Measurements from ENCODE around the gene GRAMD1A. TPM values are rescaled to one million over a fixed set of nuclear protein-coding genes. Genes with fewer than 3 reads are reported as not detected.
"Not testable (repeated sequence)": the region's sequence is repeated elsewhere in the genome, so short reads cannot be mapped to it uniquely, and the experiment has no call there.

The GRAMD1A gene
- total RNA-seq, 4 donors from 2014 or later: 14.2 to 32.1 (median 21.6) TPM

DNA sequence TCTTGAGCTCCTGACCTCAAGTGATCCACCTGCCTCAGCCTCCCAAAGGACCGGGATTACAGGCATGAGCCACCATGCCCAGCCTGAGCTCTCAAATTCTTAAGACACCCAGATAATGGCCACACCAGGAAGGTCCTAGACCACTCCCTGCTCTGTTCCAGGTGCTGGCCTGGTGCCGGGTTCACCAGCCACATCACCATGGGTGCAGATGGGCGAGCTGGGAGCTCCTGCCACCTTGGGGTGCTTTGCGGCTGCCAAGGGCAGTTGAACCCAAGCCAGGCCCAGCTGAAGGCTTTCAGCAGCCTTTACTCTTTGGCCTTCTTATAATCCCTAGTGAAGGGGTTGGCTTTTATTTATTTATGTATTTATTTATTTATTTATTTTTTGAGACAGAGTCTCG lies 46.3 kb downstream of the GRAMD1A start:
- WGBS, 2 donors (ENCODE audit: low coverage in 1 of 2): 87 to 100% methylated on average over 1 to 5 of the region's 5 CpGs
- TF ChIP-seq, protein P1, sequence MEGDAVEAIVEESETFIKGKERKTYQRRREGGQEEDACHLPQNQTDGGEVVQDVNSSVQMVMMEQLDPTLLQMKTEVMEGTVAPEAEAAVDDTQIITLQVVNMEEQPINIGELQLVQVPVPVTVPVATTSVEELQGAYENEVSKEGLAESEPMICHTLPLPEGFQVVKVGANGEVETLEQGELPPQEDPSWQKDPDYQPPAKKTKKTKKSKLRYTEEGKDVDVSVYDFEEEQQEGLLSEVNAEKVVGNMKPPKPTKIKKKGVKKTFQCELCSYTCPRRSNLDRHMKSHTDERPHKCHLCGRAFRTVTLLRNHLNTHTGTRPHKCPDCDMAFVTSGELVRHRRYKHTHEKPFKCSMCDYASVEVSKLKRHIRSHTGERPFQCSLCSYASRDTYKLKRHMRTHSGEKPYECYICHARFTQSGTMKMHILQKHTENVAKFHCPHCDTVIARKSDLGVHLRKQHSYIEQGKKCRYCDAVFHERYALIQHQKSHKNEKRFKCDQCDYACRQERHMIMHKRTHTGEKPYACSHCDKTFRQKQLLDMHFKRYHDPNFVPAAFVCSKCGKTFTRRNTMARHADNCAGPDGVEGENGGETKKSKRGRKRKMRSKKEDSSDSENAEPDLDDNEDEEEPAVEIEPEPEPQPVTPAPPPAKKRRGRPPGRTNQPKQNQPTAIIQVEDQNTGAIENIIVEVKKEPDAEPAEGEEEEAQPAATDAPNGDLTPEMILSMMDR (IDR thresholded peaks at IDR 0.05): no peak
- TF ChIP-seq POLR2A (IDR thresholded peaks at IDR 0.05): no peak
- no peak for TF ChIP-seq EP300 (IDR thresholded peaks at IDR 0.05; ENCODE audit: low read depth)
- TF ChIP-seq POLR2AphosphoS5 (IDR thresholded peaks at IDR 0.05): no peak
- no peak overlapping the region for H3K27ac ChIP-seq
- in situ Hi-C loops (cut with MboI; ENCODE audit: low pct_ligation_motif_present in 1 of 4, low pct_unique_long_range_greater_than_20kb in 1 of 4, low sequenced_read_pairs in 3 of 4): no loop called here
- H3K9me3 ChIP-seq: no peaks in the 10 kb centered on the region
- DNase-seq: no peak
- peaks cover 1 to 9% (median 5%) of the 10 kb centered on the region in 4 donors for H3K4me1 ChIP-seq
- no peak overlapping the region for H3K4me3 ChIP-seq
- intact Hi-C loops (cut with DNase I; ENCODE audit: low total_unique reads): loop anchor here (5.0 kb wide), 1 partner anchor 226 kb away; no protein-coding TSS in a partner anchor
- peaks cover 6% of the 10 kb centered on the region for H3K27me3 ChIP-seq
- no peaks in the 10 kb centered on the region for H3K36me3 ChIP-seq

DNA sequence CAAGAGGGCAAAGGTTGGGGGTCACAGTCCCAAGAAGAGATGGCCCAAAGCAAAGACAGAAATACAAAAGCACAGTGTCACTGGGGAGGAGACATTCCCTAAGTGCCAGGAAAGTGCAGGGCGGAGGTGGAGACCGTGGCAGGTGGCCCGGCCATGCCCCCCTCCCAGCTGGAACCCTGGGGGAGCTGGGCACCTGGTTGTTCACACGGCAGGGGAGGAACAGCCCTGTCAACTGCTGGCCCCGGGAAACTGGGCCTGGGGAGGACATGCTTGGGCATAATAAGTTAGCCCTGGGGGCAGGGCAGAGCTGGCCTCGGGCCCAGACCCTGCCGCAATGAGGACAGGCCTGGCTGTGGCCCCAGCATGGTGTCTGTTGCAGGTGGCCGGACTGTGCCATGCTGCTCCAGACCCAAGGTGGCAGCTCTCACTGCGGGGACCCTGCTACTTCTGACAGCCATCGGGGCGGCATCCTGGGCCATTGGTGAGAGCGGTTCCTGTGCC lies 48.8 kb downstream of the GRAMD1A start:
- no peak for DNase-seq
- TF ChIP-seq POLR2A (IDR thresholded peaks at IDR 0.05) (no peak), POLR2AphosphoS5 (IDR thresholded peaks at IDR 0.05) (no peak), EP300 (IDR thresholded peaks at IDR 0.05; ENCODE audit: low read depth) (no peak)
- TF ChIP-seq, protein P1 (IDR thresholded peaks at IDR 0.05): no peak
- Histone ChIP-seq H3K27ac (no peak overlapping the region), H3K36me3 (no peaks in the 10 kb centered on the region), H3K4me3 (no peak overlapping the region), H3K27me3 (no peaks in the 10 kb centered on the region), H3K4me1 (no peaks in the 10 kb centered on the region), H3K9me3 (no peaks in the 10 kb centered on the region)
- in situ Hi-C loops (cut with MboI; ENCODE audit: low pct_ligation_motif_present in 1 of 4, low pct_unique_long_range_greater_than_20kb in 1 of 4, low sequenced_read_pairs in 3 of 4): no loop called here
- WGBS, 2 donors (ENCODE audit: low coverage in 1 of 2): 50% methylated on average over 6 of the region's 12 CpGs; no CpG with 5 or more reads in 1 of the 2 donors
- intact Hi-C loops (cut with DNase I; ENCODE audit: low total_unique reads): loop anchor here (5.0 kb wide), 1 partner anchor 223 kb away; no protein-coding TSS in a partner anchor

DNA sequence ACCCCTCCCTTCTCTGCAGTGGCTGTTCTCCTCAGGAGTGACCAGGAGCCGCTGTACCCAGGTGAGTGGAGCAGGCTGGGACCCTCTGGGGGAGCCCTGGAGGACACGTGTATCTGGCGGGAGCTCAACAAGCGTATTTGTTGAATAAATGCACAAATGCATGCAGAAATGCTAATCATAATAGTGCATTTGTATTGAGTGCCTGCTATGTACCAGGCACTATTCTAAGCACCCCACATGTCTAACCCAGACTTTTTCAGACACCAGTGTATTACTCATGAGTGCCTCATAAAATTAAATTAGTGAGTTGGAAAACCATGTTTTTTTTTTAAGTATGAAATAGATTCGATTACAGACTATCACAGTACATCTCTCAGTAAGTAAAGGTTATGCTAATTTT lies 49.3 kb downstream of the GRAMD1A start:
- H3K36me3 ChIP-seq: no peaks in the 10 kb centered on the region
- no peaks in the 10 kb centered on the region for H3K4me1 ChIP-seq
- WGBS, 2 donors (ENCODE audit: low coverage in 1 of 2): 75 to 79% methylated on average over 1 to 5 of the region's 5 CpGs
- intact Hi-C loops (cut with DNase I; ENCODE audit: low total_unique reads) (loop anchor here (5.0 kb wide), 1 partner anchor 223 kb away; no protein-coding TSS in a partner anchor), in situ Hi-C loops (cut with MboI; ENCODE audit: low pct_ligation_motif_present in 1 of 4, low pct_unique_long_range_greater_than_20kb in 1 of 4, low sequenced_read_pairs in 3 of 4) (no loop called here)
- H3K27me3 ChIP-seq: no peaks in the 10 kb centered on the region
- H3K27ac ChIP-seq: no peak overlapping the region
- no peaks in the 10 kb centered on the region for H3K9me3 ChIP-seq
- H3K4me3 ChIP-seq: no peak overlapping the region
- DNase-seq: no peak
- TF ChIP-seq POLR2A (IDR thresholded peaks at IDR 0.05) (no peak), EP300 (IDR thresholded peaks at IDR 0.05; ENCODE audit: low read depth) (no peak)
- TF ChIP-seq, protein P1 (IDR thresholded peaks at IDR 0.05): no peak

GRCh38 chr19:35050662-35051061 lies 50.5 kb downstream of the GRAMD1A start:
- H3K9me3 ChIP-seq; in situ Hi-C loops (cut with MboI; ENCODE audit: low pct_ligation_motif_present in 1 of 4, low pct_unique_long_range_greater_than_20kb in 1 of 4, low sequenced_read_pairs in 3 of 4); H3K27me3 ChIP-seq; H3K4me3 ChIP-seq; intact Hi-C loops (cut with DNase I; ENCODE audit: low total_unique reads); H3K36me3 ChIP-seq; H3K4me1 ChIP-seq; H3K27ac ChIP-seq; DNase-seq: not testable (repeated sequence)
- 83 to 100% methylated on average over 1 to 2 of the region's 2 CpGs for WGBS, 2 donors (ENCODE audit: low coverage in 1 of 2)

GRCh38 chr19:35051268-35051667 lies 51.1 kb downstream of the GRAMD1A start:
- H3K4me3 ChIP-seq; H3K27me3 ChIP-seq; H3K27ac ChIP-seq; DNase-seq; intact Hi-C loops (cut with DNase I; ENCODE audit: low total_unique reads); in situ Hi-C loops (cut with MboI; ENCODE audit: low pct_ligation_motif_present in 1 of 4, low pct_unique_long_range_greater_than_20kb in 1 of 4, low sequenced_read_pairs in 3 of 4); H3K4me1 ChIP-seq; H3K36me3 ChIP-seq; H3K9me3 ChIP-seq: not testable (repeated sequence)
- 67 to 93% methylated on average over 1 to 4 of the region's 4 CpGs for WGBS, 2 donors (ENCODE audit: low coverage in 1 of 2)

All from transverse colon (tissue), 4 donors.